HG02884 (cell line): ENCODE measurements around the gene TSPAN11.

ENCODE experiments used
- ATAC-seq: cut with Tn5 transposase; IDR thresholded peaks from one replicate; pipeline ENCODE4 v1.9.1; 2021; ENCODE audit warnings: mild to moderate bottlenecking, moderate library complexity; ENCODE audit not compliant: unreplicated experiment

The TSPAN11 gene

DNA sequence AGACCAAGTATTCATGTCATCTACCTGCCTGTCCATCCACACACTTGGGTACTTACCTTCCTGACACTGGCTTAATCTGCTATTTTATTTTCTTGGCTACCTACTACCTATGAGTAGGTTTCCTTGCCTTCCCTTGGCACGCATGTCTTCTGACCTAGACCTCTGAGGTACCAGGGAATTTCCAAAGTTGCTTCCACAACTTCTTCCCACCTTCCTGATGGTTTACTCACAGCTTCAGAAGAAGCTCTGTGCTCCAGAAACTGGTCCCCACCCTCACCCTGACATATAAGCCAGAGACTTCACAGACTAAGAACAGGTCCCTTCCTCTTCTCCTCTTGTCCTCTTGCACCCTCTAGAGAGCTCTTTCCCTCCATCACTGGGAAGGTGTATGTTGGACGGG is 111.4 kb downstream of the TSPAN11 start:
- no peak for ATAC-seq

DNA sequence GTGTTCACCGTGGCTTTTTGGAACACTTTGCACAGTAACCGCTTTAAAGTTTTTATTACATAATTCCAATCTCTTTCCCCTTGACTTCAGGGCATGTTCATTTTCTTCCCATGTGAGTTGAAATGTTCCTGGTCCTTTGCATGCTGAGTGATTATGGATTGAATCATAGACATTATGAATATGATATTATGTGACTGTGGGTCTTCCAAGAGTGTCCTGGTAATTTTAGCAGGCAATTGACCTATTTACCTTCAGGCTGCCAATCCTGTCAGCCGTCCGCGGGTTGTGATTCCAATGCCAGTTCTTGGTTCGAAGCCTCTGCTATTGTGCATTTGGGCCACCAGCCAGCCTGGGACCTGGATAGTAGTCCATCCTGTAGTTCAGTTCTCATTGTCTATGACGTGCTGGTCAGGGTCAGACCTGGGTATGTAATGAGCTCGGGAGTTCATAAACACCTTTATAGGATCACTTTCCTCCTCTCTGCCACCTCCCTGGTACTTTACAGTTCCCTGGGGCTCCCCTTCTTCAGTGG is 114.6 kb downstream of the TSPAN11 start:
- no peak for ATAC-seq
